HG03025 (cell line): ENCODE data around the gene ABI3BP.
"Not testable (repeated sequence)": the region's sequence is repeated elsewhere in the genome, so short reads cannot be mapped to it uniquely, and the experiment has no call there.

ENCODE experiments used
- ATAC-seq: cut with Tn5 transposase; IDR thresholded peaks from one replicate; pipeline ENCODE4 v1.9.1; 2021; ENCODE audit warnings: mild to moderate bottlenecking, moderate library complexity; ENCODE audit not compliant: unreplicated experiment, low FRiP score

ABI3BP gene

DNA sequence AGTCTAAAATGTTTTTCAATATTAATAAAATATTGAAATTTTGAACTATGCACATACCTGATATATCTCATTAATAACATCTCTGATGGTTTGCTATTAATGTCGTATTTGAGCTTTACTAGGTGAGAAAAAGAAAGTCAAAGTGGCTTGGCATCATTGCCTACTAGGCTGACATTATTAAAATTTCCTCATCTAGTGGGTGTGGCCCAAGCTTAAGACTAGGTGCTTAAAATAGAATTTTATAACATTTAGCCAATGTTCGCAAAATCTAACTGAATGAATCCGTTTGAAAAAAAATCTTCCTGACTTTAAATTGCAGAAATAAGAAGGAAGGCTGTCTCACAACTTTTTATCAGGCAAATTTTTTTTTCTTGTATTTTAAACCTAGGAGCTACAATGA is 46.1 kb downstream of the ABI3BP start:
- ATAC-seq = no peak

DNA sequence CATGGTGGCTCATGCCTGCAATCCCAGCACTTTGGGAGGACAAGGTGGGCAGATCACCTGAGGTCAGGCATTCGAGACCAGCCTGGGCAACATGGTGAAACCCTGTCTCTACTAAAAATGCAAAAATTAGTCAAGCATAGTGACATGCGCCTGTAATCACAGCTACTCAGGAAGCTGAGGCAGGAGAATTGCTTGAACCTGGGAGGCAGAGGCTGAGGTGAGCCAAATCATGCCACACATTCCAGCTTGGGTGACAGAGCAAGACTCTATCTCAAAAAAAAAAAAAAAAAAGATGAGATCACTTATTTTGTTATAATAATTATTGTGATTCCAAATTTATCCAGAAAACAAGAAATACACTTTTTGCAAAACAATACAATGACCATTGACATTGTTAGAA is 47.1 kb downstream of the ABI3BP start:
- not testable (repeated sequence) for ATAC-seq

DNA sequence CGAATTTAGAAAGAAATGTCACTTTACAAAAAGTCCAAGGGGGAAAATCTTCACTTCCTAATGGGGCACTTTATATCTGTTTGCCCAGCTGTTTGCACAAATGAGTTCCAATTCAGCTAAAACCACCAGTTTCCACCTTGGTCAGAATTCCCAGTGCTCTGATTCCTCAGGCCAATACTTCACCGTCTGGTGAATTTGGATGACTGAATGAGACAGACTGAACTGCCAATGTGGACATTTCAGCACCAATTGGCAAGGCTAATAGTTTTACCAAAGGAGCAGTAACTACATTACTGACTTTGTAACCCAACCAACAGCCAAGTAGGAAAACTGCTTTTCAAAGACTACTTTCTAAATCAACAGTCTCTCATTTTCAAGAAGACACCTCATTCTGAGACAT is 51.8 kb downstream of the ABI3BP start:
- ATAC-seq = no peak

DNA sequence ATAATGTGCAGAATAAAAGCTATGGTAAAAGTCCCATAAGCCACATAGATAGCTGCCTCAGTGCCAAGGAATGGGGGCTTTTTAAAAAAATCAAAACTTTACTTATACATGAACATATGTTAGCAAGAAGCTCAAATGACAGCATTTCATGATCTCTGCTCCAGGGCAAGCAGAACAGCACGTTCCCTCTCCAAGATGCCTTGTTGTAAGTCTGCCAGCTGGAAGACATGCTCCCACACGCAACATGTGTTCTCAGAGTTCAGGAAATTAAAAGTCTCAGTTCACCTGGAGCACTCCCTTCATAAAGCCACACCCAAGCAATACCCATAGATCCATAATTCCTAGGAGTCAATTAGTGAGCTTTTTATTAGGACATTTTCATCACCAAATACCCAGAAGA is 52.2 kb downstream of the ABI3BP start:
- no peak for ATAC-seq

DNA sequence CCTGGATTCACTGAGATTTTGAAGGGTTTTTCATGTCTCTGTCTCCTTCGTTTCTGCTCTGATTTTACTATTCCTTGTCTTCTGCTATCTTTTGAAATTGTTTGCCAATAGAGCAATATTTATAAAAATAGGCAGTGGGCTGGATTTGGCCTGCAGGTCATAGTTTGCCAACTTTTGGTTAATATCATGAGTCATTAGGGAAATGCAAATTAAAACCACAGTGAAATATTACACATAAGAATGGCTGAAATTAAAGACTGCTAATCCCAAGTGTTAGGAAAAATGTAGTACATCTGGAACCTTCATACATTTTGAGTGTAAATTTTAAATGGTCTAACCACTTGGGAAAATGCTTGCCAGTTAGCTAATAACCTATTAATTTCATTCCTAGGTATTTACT is 56.3 kb downstream of the ABI3BP start:
- no peak for ATAC-seq

DNA sequence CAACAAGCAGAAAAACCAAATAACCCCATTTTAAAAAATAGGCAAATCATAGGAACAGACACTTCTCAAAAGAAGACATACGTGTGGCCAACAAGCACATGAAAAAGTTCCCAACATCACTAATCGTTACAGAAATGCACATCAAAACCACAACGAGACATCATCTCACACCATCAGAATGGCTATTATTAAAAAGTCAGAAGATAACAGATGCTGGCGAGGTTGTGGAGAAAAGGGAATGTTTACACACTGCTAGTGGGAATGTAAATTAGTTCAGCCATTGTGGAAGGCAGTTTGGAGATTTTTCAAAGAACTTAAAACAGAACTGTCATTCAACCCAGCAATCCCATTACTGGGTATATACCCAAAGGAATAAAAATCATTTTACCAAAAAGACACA is 60.7 kb downstream of the ABI3BP start:
- no peak for ATAC-seq

DNA sequence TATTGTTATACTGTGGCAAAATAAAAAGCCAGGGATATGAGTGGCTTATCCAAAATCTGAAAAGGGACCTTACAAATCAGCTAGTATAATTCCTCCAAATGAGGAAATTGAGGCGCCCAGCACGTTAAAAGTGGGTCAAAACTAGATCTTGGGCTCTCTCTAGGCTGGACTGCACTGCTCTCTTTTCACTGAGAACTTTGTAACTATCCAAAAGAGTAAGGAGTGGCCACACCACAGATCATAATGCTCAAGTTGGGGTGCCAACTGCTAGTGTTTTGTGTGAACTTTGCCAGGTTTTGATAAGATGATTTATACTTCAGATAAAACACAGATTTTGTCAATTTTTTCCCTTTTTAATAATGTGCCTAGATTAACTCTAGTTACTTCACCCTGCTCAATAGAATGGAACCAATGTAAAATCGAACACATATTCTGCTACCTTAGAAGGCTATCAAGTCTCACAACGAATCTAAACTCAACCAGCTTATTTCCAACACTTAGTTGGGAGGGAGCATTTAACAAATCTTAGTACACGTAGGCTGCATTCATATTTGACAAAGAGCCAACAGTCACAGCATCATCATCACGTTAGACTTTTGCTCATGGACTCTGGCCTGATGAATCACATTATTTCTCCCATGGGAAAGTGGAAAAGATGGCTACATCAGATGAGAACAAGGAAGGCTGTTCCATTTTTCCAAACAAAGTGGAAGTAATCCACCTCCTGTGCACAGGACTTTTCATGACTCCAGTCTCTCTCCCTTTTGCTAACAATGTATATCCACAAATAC is 64.4 kb downstream of the ABI3BP start:
- ATAC-seq = no peak

DNA sequence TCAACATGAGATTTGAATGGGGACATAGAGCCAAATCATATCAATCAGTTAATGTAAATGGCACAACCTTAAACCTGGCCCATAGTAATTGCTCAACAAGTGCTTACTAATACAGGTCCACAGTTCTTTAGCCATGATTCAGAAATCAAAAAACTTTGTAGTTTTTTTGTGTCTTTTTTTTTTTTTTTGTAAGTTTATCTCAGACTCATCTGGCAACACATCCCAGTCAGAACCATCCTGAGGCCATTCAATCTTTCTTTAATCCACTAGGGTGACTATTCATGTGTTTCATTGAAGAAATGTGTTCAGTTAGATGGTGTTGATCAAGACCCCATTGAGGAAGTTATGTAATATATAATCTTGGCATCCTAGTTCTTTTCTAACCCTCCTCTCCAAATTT is 65.4 kb downstream of the ABI3BP start:
- no peak for ATAC-seq

DNA sequence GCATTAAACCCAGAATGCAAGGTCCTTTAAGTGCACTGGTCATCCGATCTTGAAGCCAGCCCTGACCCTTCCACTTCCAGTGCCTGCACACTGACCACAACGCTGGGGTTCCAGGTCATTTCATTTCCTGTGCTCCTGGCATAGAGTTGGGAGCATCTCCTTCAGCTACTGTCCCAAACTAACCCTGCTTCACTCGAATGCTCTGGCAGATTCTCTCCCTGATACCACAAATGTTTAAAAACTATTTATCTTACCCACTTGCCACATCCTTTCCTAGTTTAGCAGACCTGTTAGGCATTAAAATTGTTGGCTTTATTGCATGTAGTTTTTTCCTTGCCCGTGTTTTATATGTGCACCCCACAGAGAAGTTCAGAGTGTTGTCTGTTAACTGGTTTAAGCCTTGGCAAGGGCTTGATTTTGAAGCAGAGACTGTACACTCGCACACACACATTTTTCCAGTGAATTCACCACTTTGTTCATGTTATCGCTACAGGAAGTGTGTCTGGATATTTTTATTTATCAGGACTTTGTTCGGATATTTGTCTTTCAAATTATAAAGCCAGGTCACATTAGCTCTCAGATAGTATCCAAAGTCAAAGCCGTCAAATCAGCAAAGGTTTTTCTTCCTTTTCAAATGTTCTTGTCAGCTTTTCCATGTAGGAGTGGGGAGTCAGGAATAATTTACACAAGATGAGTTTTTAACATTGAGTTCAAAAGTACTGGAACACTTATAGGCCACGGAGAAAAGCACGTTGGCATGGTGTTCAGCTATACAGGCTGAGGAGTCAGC is 77.3 kb downstream of the ABI3BP start:
- ATAC-seq = no peak

DNA sequence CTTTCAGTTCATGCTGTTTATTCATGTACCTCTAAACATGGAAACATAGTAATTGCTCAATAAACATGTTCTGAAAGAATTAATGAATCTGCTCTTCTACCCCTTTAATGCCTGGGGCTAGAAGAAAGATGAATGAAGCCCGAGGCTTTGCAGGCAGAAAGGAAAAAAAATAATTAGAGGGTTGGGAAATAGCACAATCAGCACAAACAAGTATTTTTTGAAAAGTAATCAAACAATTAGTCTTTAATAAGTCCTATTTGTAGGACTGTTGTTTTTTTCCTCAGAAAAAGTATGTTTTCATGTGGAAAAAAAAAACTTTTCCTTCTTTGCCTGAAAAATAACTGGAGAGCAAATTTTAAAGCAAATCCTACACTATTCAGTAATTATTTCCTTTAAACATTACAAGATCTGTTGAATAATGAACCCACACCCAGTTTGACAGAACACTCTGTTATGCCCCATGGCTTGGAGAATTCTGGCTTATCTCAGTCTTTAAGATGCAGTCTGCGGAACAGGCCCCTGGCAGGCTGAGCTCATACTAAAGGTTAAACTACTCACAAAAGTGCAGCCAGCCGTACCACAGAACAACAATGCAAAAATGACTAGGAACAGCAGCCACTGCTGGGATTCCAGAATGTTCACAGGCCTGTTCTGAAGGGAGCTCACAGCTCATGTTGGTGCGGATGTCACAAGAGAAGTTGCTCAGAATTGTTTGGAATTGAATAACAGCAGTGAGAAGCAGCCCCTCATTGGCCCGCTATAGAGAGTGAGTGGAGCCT is 79.2 kb downstream of the ABI3BP start:
- no peak for ATAC-seq

DNA sequence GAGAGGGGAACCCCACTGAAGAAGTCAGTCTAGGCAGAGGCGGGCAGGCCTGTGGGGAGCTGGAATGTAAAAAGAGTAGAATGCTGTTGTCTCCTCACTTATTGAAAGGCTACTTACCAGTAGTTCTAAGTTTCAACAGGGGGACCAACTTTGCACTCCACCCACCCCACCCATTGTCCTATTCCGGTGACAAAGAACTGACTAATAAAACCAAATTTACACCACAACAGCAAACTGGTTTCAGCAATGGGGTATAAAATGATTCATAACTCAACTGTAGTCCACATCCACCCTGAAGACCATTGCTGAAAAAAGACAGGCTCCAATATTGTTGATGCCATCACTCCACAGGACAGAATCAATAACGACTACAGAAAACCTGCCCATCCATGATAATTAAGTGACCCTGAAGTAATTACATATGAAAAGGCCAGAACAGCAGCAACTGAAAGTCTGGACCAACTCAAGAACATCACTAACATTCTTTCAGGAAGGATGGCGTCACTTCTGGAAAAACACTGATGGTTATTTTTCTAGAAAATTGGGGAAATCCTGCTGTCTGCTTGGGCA is 80.2 kb downstream of the ABI3BP start:
- ATAC-seq = no peak

DNA sequence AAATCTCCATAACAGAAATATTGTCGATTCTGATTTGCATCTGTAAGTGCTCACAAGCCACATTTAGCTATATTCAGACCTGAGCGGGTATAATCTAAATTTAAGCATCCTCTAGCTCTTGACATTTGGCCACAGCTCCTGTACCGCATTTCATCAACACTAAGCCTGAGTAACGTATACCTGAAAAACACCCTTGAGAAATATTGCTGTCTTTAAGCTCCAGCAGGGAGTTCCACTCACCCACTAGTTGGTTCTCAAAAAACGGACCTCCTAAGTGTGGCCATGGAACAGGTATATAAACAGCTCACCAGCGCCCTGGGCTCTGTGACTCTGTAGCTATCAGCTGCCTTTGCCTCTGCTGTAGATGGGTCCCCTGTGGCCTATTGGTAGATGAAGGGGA is 80.7 kb downstream of the ABI3BP start:
- no peak for ATAC-seq

DNA sequence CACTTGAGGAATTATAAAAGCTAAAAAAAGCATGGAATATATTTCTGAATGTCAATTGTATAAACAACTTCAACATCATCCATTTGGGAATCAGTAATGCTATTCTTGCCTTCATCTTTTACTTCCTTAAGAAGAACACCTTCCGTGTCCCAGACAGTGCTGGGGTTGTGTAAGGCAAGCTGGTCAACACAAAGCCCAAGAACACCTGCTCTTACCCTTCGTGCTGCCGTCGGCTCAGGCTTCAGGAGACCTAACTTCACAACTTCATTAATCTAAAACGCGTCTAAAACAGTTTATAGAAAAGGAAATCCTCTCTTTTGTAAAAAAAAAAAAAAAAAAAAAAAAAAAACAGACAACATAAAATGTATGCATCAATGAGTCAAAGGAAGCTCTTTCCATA is 81.3 kb downstream of the ABI3BP start:
- ATAC-seq = no peak

DNA sequence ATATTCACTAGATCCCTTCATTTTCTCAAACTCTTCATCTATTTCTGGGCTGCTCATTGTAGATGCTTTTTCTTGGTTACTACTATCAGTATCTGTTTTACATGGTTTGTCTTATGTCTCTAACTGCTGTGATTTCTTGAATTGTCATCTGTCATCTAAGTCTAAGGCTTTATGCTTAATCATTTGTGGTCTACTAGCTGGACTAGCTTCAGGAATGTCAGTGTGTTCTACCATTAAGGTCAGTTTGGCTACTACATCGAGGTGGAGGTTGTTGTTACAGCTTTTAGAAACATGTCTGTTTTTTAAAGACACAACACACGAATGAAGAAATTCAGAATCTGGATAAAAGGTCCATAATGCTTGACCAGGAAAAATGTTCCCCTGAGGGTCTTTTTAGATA is 82.2 kb downstream of the ABI3BP start:
- ATAC-seq = no peak

DNA sequence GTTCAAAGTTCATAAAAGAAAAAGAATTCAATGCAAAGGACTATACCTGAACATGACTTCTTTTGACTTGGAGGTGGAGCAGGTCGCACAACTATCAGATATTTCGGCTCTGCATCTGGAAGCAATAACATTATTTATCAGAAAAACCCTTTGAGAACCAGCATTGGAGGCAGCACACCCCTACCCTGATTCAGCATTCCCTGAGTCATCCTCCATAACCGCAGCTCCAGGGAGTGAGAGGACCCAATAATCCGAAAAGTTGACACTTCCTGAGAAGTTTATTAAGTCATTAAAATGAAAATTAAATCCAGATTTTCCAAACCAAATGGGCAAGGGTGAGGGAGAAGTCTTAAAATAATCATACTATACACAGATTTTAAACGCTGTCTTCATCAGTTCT is 90.6 kb downstream of the ABI3BP start:
- ATAC-seq = no peak

DNA sequence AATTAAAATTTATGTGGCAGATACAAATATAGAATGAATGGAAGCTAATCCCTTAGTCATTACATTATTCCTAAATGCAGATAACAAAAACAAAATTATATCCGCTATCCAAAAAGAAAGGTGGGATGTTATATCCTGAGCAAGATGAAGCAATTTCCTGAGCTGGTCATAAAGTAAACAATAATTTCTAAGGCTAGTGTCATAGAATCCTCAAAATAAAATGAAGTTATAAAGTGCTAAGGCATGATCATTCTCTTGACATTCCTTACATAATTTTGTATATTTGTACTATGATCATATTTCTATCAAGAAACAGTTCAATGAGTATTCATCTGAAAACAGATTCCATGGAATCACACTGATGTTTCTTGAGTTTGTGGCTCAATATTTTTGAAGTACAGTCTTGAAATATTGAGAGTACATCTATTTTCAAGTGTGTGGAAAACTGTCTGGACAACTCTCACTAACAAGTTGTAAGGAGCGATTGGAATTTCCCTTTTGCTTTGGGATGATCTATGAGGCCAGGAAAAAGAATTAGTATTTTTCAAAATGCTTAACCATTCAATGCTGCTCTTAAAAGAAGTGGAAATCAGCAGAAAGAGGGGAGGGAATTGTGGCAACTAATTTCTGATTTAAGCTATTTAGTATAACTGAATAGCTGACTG is 92.4 kb downstream of the ABI3BP start:
- ATAC-seq = no peak

DNA sequence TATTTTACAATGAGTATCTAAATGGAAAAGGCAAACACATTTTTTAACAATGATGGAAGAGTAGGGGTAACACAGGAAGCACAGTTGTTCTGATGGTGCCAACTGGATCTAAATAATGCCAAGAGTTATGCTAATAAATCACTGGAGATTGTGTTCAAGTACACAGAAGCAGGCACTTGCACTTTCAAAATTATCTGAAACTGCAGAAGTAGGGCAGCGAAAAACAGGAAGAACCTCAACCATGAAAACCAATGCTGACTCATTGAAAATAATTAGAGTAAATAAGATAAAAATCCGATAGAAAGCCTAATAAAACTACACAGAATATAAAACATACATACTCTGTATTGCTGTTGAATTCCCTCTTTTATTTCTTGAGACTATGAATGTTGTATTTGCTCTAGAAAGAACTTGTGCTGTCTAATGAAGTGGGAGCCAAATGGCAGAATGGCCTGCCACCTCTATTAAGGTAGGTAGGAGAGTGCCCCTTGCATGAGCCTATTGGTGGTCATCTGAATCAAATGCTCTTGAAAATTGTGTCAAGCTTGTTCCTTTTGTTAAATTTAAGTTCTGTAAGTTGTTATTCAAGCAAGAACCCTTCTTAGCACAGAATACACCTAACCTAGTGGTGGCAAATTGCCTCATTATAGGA is 93.7 kb downstream of the ABI3BP start:
- ATAC-seq = peak; percentile 83

DNA sequence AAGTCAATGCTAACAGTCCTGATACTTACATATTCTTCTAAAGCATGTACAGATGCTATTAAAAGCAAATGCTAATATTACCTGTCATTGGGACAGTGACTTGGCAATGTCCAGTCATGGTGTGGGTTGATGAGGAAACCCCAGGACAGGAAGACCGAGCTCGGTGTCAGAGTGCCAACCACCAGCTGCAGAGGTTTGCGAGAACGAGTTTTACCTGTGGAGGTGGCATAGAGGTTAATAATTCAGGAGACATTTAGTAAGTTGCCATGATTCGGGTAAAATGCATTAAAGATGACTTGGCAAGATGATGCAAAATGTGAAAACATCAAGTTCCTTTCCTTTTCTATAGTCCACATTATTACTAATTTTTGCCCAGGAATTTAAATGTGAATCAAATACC is 94.5 kb downstream of the ABI3BP start:
- no peak for ATAC-seq

DNA sequence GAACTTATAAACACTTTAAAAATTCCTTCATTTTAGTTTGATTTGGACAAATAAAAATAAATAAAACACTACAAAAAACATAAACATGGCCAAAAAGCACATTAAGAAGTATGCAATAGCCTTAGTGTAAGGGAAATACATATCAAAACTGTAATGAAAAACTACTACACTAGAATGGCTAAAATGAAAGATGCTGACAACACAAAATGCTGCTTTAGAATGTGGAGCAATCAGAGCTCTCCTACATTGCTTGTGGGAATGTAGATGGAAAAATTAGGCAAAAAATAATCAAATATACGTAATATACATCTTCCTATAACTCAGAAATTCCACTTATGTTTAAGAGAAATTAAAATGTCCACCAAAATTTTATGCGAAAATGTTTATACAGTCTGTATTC is 96.2 kb downstream of the ABI3BP start:
- ATAC-seq = no peak

DNA sequence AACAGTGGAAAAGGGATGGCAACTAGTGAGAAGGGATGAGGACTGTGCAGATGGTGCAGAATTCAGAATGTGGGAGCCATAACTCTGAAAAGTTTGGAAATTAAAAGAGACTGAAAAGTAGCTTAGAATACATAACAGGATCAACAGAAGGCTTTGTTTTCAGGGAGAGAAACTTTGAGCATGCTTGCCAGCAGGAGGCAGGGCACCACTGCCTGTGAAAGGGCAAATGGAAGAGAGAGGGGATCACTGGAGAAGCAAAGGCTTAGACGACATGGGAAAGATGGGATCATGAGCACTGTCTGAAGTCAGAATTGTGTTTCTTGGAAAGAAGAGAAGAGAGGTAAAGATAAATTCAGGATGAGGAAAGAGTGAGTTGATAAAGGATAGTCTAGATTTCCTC is 99.6 kb downstream of the ABI3BP start:
- ATAC-seq = no peak
